ENCODE data around the gene PACRGL.

GRCh38 chr4:20675786-20676185 lies 24.5 kb upstream of the PACRGL start:
- TF ChIP-seq CTCF (IDR thresholded peaks at IDR 0.05), result no peak
- TF ChIP-seq YY1 (IDR thresholded peaks at IDR 0.05; ENCODE audit: low read depth), result no peak
- no peak for TF ChIP-seq POLR2AphosphoS5 (IDR thresholded peaks at IDR 0.05; ENCODE audit: low read depth, low read length)
- no peak for TF ChIP-seq MEF2A (IDR thresholded peaks at IDR 0.05; ENCODE audit: borderline replicate concordance, low read depth)
- no peak for TF ChIP-seq EP300 (IDR thresholded peaks at IDR 0.05; ENCODE audit: borderline replicate concordance in 1 of 2, low read depth in 1 of 2, low read length in 1 of 2)
- TF ChIP-seq NRF1 (IDR thresholded peaks at IDR 0.05; ENCODE audit: low read depth, low read length), result no peak
- TF ChIP-seq MAX (IDR thresholded peaks at IDR 0.05; ENCODE audit: low read depth), result no peak
